Measurements from ENCODE around the gene S100Z.

The S100Z gene

GRCh38 chr5:76953551-76954382, 104.0 kb downstream of the S100Z start:
- DNase-seq (ENCODE audit: low spot score), result no peak

GRCh38 chr5:76954383-76954763, 104.6 kb downstream of the S100Z start:
- no peak for DNase-seq (ENCODE audit: low spot score)

- no peak for DNase-seq (ENCODE audit: low spot score)
Observed at GRCh38 chr5:76956033-76956432, 106.2 kb downstream of the S100Z start.

GRCh38 chr5:76958991-76959767, 109.4 kb downstream of the S100Z start:
- no peak for DNase-seq (ENCODE audit: low spot score)

GRCh38 chr5:76960004-76960625, 110.3 kb downstream of the S100Z start:
- no peak for DNase-seq (ENCODE audit: low spot score)

- no peak for DNase-seq (ENCODE audit: low spot score)
Observed at GRCh38 chr5:76964060-76964459, 114.2 kb downstream of the S100Z start.
